Endodermal cell (in vitro differentiated cells): ENCODE results near the gene SPACA9. TPM values are rescaled to one million over a fixed set of nuclear protein-coding genes. Genes with fewer than 3 reads are reported as not detected.
A peak's percentile ranks its signal among the peaks of the same experiment; 100 is the strongest.

ENCODE experiments used
- DNase-seq: peaks from one replicate; pipeline ENCODE4 v3.0.0-alpha.2; 2017
- H3K27ac ChIP-seq: 2 replicates; pipeline ENCODE4 v1.5.1; 2013; ENCODE audit warnings: mild to moderate bottlenecking, low read depth, low read length, moderate library complexity
- H3K27me3 ChIP-seq: 2 replicates; pipeline ENCODE4 v1.6.1; 2013; ENCODE audit warnings: mild to moderate bottlenecking, low read length, moderate library complexity; ENCODE audit not compliant: insufficient read depth, control insufficient read depth, poor library complexity, severe bottlenecking
- H3K36me3 ChIP-seq: 2 replicates; pipeline ENCODE4 v1.7.0; 2013; ENCODE audit warnings: mild to moderate bottlenecking, low read length, moderate library complexity; ENCODE audit not compliant: control insufficient read depth, insufficient read depth
- H3K4me1 ChIP-seq: one replicate; pipeline ENCODE4 v1.7.0; 2013; ENCODE audit warnings: low read length; ENCODE audit not compliant: control insufficient read depth, insufficient read depth
- H3K4me3 ChIP-seq: 2 replicates; pipeline ENCODE4 v1.5.1; 2013; ENCODE audit warnings: mild to moderate bottlenecking, low read length, moderate library complexity
- H3K9ac ChIP-seq: 2 replicates; pipeline ENCODE4 v1.6.1; 2013; ENCODE audit warnings: mild to moderate bottlenecking, low read length, moderate library complexity; ENCODE audit not compliant: poor library complexity, severe bottlenecking; ENCODE audit errors: extremely low read depth
- H3K9me3 ChIP-seq: 2 replicates; pipeline ENCODE4 v1.6.1; 2013; ENCODE audit warnings: mild to moderate bottlenecking, low read length, moderate library complexity; ENCODE audit not compliant: control insufficient read depth
- H3K27ac Mint-ChIP-seq: 2 replicates; pipeline ENCODE4 v1.8.0; 2020; ENCODE audit warnings: mixed read lengths
- H3K27me3 Mint-ChIP-seq: 2 replicates; pipeline ENCODE4 v1.8.0; 2021; ENCODE audit warnings: mild to moderate bottlenecking, mixed read lengths; ENCODE audit not compliant: insufficient read depth
- H3K36me3 Mint-ChIP-seq: 2 replicates; pipeline ENCODE4 v1.8.0; 2020; ENCODE audit warnings: low read depth, mixed read lengths
- H3K4me1 Mint-ChIP-seq: 2 replicates; pipeline ENCODE4 v1.8.0; 2020; ENCODE audit warnings: mixed read lengths
- H3K4me3 Mint-ChIP-seq: 2 replicates; pipeline ENCODE4 v1.8.0; 2020; ENCODE audit warnings: mild to moderate bottlenecking, moderate library complexity, mixed read lengths
- H3K9me3 Mint-ChIP-seq: 2 replicates; pipeline ENCODE4 v1.8.0; 2020; ENCODE audit warnings: mild to moderate bottlenecking, mixed read lengths
- CTCF ChIP-seq: fragments of 200-600 bp; sonication (generic); conservative IDR thresholded peaks from 2 replicates; pipeline ENCODE4 v1.5.0; 2021; ENCODE audit warnings: antibody characterized with exemption, mild to moderate bottlenecking
- WGBS, 2 experiments: methylation state at CpG; one replicate each; pipeline versions ENCODE4 v1.1.5 to v1.1.7; 2013; ENCODE audit warnings: missing lambda C conversion rate in 2 of 2, mixed read lengths in 1 of 2; ENCODE audit not compliant: insufficient coverage in 1 of 2, insufficient read length in 1 of 2; 5-methylcytosine and 5-hydroxymethylcytosine counted together
- total RNA-seq, 2 donors: library from RNA; stranded (reverse); fragmentation: NEBNext Ultra II Directional in 1 of 2; extraction: Animal tissue kit (Norgen Biotek cat#: 25700) in 1 of 2; gene quantifications; 2 replicates in 1 of 2; 3 replicates in 1 of 2; pipeline ENCODE4 v1.2.1, GENCODE V29; 2021

The SPACA9 gene
- total RNA-seq, 2 donors from 2014 or later: 3.1 to 3.4 TPM

DNA sequence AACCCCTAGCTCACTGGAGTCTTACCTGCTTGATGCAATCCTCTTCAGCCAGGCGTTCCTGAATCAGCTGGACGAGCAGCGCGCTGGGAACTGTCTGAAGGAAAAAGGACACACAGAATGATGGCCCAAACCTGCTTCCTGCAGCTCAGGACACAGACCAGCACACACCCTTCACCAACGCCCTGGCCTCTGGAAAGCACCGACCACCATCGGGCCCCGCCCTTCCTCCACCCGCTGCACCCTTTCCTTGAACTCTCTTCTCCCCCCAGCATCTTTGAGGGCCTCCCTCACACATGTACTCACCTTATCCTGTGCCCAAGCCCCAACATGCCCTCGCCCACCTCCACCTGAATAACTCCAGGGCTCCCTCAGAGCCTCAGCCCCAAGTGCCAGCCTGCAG lies 23.9 kb upstream of the SPACA9 start:
- DNase-seq: no peak
- Mint-ChIP-seq H3K27me3 (peaks cover 7% of the 10 kb centered on the region), H3K9me3 (no peaks in the 10 kb centered on the region), H3K4me3 (no peak overlapping the region), H3K27ac (no peak overlapping the region), H3K4me1 (peaks cover 2% of the 10 kb centered on the region), H3K36me3 (no peaks in the 10 kb centered on the region)
- TF ChIP-seq CTCF: no peak
- no peak overlapping the region for H3K4me3 ChIP-seq
- H3K4me1 ChIP-seq: no peaks in the 10 kb centered on the region
- no peaks in the 10 kb centered on the region for H3K9me3 ChIP-seq
- no peak overlapping the region for H3K9ac ChIP-seq
- no peaks in the 10 kb centered on the region for H3K27me3 ChIP-seq
- 93 to 100% methylated on average over 2 to 10 of the region's 10 CpGs for WGBS, 2 experiments
- H3K36me3 ChIP-seq: no peaks in the 10 kb centered on the region
- no peak overlapping the region for H3K27ac ChIP-seq

- H3K4me1 Mint-ChIP-seq: peaks cover 2% of the 10 kb centered on the region
- no peak overlapping the region for H3K9ac ChIP-seq
- H3K9me3 Mint-ChIP-seq: no peaks in the 10 kb centered on the region
- H3K27ac Mint-ChIP-seq: peak overlapping the region; percentile 30
- no peaks in the 10 kb centered on the region for H3K36me3 ChIP-seq
- WGBS, 2 experiments: 90 to 96% methylated on average over 4 to 5 of the region's 5 CpGs
- no peak for DNase-seq
- no peaks in the 10 kb centered on the region for H3K36me3 Mint-ChIP-seq
- no peak overlapping the region for H3K4me3 ChIP-seq
- H3K4me3 Mint-ChIP-seq: no peak overlapping the region
- TF ChIP-seq CTCF: no peak
- H3K27ac ChIP-seq: no peak overlapping the region
- H3K27me3 Mint-ChIP-seq: peaks cover 7% of the 10 kb centered on the region
- H3K4me1 ChIP-seq: no peaks in the 10 kb centered on the region
- no peaks in the 10 kb centered on the region for H3K27me3 ChIP-seq
- H3K9me3 ChIP-seq: no peaks in the 10 kb centered on the region
Measured at GRCh38 chr9:132855904-132856303, 22.8 kb upstream of the SPACA9 start.

GRCh38 chr9:132857031-132857430 lies 21.7 kb upstream of the SPACA9 start:
- WGBS, 2 experiments: 80 to 100% methylated on average over 2 to 8 of the region's 8 CpGs
- Histone ChIP-seq H3K27ac (no peak overlapping the region), H3K27me3 (no peaks in the 10 kb centered on the region), H3K4me3 (no peak overlapping the region), H3K4me1 (no peaks in the 10 kb centered on the region), H3K9ac (no peak overlapping the region), H3K9me3 (no peaks in the 10 kb centered on the region), H3K36me3 (no peaks in the 10 kb centered on the region)
- Mint-ChIP-seq H3K4me1 (peaks cover 2% of the 10 kb centered on the region), H3K36me3 (no peaks in the 10 kb centered on the region), H3K9me3 (no peaks in the 10 kb centered on the region), H3K27ac (no peak overlapping the region), H3K27me3 (peaks cover 7% of the 10 kb centered on the region), H3K4me3 (no peak overlapping the region)
- TF ChIP-seq CTCF: no peak
- no peak for DNase-seq
